Thyroid gland (tissue), 4 donors: ENCODE data around the gene BLVRB. TPM values are rescaled to one million over a fixed set of nuclear protein-coding genes. Genes with fewer than 3 reads are reported as not detected.

Source experiments
- DNase-seq, 2 donors: peaks; one replicate each; pipeline ENCODE4 v3.0.0-alpha.2; 2019
- H3K27ac ChIP-seq, 3 donors: fragments of 200-600 bp; sonication (generic); 1 replicate in 2 of 3; 2 replicates in 1 of 3; pipeline ENCODE4 v1.5.1; 2016 to 2019; ENCODE audit warnings: mild to moderate bottlenecking in 1 of 3, moderate library complexity in 1 of 3
- H3K27me3 ChIP-seq: fragments of 200-600 bp; sonication (generic); one replicate; pipeline ENCODE4 v1.5.1; 2019
- H3K36me3 ChIP-seq, 2 donors: fragments of 200-600 bp; sonication (generic); one replicate each; pipeline ENCODE4 v1.5.1; 2016 to 2019
- H3K4me1 ChIP-seq, 2 donors: fragments of 200-600 bp; sonication (generic); one replicate each; pipeline ENCODE4 v1.5.1; 2017 to 2019
- H3K4me3 ChIP-seq, 3 donors: fragments of 200-600 bp; sonication (generic); replicated peaks in 1 of 3; 1 replicate in 2 of 3; 2 replicates in 1 of 3; pipeline ENCODE4 v1.5.1; 2016; ENCODE audit warnings: mild to moderate bottlenecking in 1 of 3
- H3K9me3 ChIP-seq: fragments of 200-600 bp; sonication (generic); one replicate; pipeline ENCODE4 v1.5.1; 2017
- POLR2A ChIP-seq, 2 donors: fragments of 450-650 bp; IDR thresholded peaks; one replicate each; pipeline ENCODE4 v1.6.1; 2017; ENCODE audit warnings: antibody characterized with exemption in 2 of 2, mild to moderate bottlenecking in 2 of 2, moderate library complexity in 1 of 2
- WGBS, 2 donors: methylation state at CpG; one replicate each; pipeline ENCODE4 v1.1.5; 2017; 5-methylcytosine and 5-hydroxymethylcytosine counted together
- intact Hi-C: fragments of 100-400 bp; cut with DNase I; formaldehyde crosslinking; loops from one replicate; pipeline ENCODE4 v1.15.1; 2023
- total RNA-seq, 4 donors: library from RNA; depleted of rRNA; stranded (reverse); fragments of >200 nt; gene quantifications; one replicate each; pipeline ENCODE4 v1.2.3, GENCODE V29; 2016
- TF ChIP-seq, protein P1 (sequence below), 6 experiments: fragments of 200-600 bp in 3 of 6; fragments of 450-650 bp in 3 of 6; sonication (generic) in 3 of 6; IDR thresholded peaks; one replicate each; pipeline ENCODE4 v1.5.1; 2016 to 2019; ENCODE audit warnings: antibody characterized with exemption in 6 of 6, mild to moderate bottlenecking in 2 of 6, inconsistent platforms in 1 of 6, moderate library complexity in 1 of 6

BLVRB gene
- total RNA-seq, 4 donors from 2014 or later = 111 to 238 (median 205) TPM

GRCh38 chr19:40511487-40511886, 45.9 kb upstream of the BLVRB start:
- Histone ChIP-seq H3K4me1 (peaks cover 5 to 10% of the 10 kb centered on the region in 2 donors), H3K27me3 (no peaks in the 10 kb centered on the region), H3K9me3 (no peaks in the 10 kb centered on the region), H3K4me3 (no peak overlapping the region), H3K27ac (no peak overlapping the region), H3K36me3 (no peaks in the 10 kb centered on the region)
- DNase-seq = no peak
- TF ChIP-seq, protein P1, sequence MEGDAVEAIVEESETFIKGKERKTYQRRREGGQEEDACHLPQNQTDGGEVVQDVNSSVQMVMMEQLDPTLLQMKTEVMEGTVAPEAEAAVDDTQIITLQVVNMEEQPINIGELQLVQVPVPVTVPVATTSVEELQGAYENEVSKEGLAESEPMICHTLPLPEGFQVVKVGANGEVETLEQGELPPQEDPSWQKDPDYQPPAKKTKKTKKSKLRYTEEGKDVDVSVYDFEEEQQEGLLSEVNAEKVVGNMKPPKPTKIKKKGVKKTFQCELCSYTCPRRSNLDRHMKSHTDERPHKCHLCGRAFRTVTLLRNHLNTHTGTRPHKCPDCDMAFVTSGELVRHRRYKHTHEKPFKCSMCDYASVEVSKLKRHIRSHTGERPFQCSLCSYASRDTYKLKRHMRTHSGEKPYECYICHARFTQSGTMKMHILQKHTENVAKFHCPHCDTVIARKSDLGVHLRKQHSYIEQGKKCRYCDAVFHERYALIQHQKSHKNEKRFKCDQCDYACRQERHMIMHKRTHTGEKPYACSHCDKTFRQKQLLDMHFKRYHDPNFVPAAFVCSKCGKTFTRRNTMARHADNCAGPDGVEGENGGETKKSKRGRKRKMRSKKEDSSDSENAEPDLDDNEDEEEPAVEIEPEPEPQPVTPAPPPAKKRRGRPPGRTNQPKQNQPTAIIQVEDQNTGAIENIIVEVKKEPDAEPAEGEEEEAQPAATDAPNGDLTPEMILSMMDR (IDR thresholded peaks at IDR 0.05) = no peak
- TF ChIP-seq POLR2A (IDR thresholded peaks at IDR 0.05) = no peak
- 81 to 93% methylated on average over 6 of the region's 6 CpGs for WGBS, 2 donors
- intact Hi-C loops = no loop called here

- Histone ChIP-seq H3K4me3 (no peak overlapping the region), H3K9me3 (no peaks in the 10 kb centered on the region), H3K36me3 (no peaks in the 10 kb centered on the region), H3K27ac (no peak overlapping the region), H3K4me1 (peaks cover 5 to 10% of the 10 kb centered on the region in 2 donors), H3K27me3 (no peaks in the 10 kb centered on the region)
- no peak for TF ChIP-seq POLR2A (IDR thresholded peaks at IDR 0.05)
- TF ChIP-seq, protein P1 (IDR thresholded peaks at IDR 0.05) = no peak
- no peak for DNase-seq
- 91 to 97% methylated on average over 6 to 7 of the region's 7 CpGs for WGBS, 2 donors
- intact Hi-C loops = no loop called here
Observed at GRCh38 chr19:40510526-40511115, 45.1 kb upstream of the BLVRB start.

GRCh38 chr19:40508739-40509260, 43.3 kb upstream of the BLVRB start:
- H3K9me3 ChIP-seq = no peaks in the 10 kb centered on the region
- intact Hi-C loops = no loop called here
- WGBS, 2 donors = 89 to 93% methylated on average over 8 of the region's 8 CpGs
- no peak overlapping the region for H3K27ac ChIP-seq
- no peak overlapping the region for H3K4me3 ChIP-seq
- no peaks in the 10 kb centered on the region for H3K36me3 ChIP-seq
- peaks cover 5 to 10% of the 10 kb centered on the region in 2 donors for H3K4me1 ChIP-seq
- no peaks in the 10 kb centered on the region for H3K27me3 ChIP-seq
- DNase-seq = no peak
- no peak for TF ChIP-seq POLR2A (IDR thresholded peaks at IDR 0.05)
- TF ChIP-seq, protein P1 (IDR thresholded peaks at IDR 0.05) = no peak

DNA sequence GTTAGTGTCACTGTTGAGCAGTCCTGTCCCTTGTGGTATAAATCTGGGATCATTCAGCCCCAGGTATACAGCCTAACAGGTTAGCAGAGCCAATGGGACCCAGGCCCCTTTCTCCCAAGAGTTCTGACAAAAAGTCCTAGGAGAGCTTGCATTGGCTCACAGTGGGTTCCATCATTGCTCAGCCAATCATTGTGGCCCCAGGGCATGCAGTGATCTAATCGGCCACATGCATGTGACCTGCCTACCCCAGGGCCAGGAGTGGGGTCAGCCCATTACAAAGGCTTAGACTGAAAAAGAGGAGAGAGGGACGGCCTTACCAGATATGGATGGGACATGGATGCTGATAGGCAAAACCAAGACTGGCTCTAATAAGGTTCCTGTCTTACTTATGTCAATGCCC, 42.3 kb upstream of the BLVRB start:
- Histone ChIP-seq H3K4me3 (no peak overlapping the region), H3K27ac (no peak overlapping the region), H3K36me3 (no peaks in the 10 kb centered on the region), H3K4me1 (peaks cover 5 to 6% of the 10 kb centered on the region in 2 donors), H3K9me3 (no peaks in the 10 kb centered on the region), H3K27me3 (no peaks in the 10 kb centered on the region)
- intact Hi-C loops = no loop called here
- TF ChIP-seq, protein P1 (IDR thresholded peaks at IDR 0.05) = no peak
- TF ChIP-seq POLR2A (IDR thresholded peaks at IDR 0.05) = no peak
- WGBS, 2 donors = 31 to 92% methylated on average over 2 of the region's 2 CpGs
- no peak for DNase-seq

- H3K27ac ChIP-seq = no peak overlapping the region
- 84 to 86% methylated on average over 8 to 9 of the region's 9 CpGs for WGBS, 2 donors
- H3K36me3 ChIP-seq = no peaks in the 10 kb centered on the region
- H3K27me3 ChIP-seq = no peaks in the 10 kb centered on the region
- intact Hi-C loops = no loop called here
- H3K9me3 ChIP-seq = no peaks in the 10 kb centered on the region
- no peak overlapping the region for H3K4me3 ChIP-seq
- H3K4me1 ChIP-seq = peaks cover 3 to 5% of the 10 kb centered on the region in 2 donors
- no peak for TF ChIP-seq POLR2A (IDR thresholded peaks at IDR 0.05)
- TF ChIP-seq, protein P1 (IDR thresholded peaks at IDR 0.05) = no peak
- DNase-seq = no peak
Observed at GRCh38 chr19:40506099-40506498, 40.6 kb upstream of the BLVRB start.
